GM23248 (cell line): ENCODE measurements around the gene CABP1. TPM values are rescaled to one million over a fixed set of nuclear protein-coding genes. Genes with fewer than 3 reads are reported as not detected.

Experiments
- DNase-seq: peaks from one replicate; pipeline ENCODE4 v3.0.0-alpha.2; 2015
- H2AFZ ChIP-seq: fragments of 200-600 bp; sonication (generic); 2 replicates; pipeline ENCODE4 v1.6.1; 2016; ENCODE audit warnings: antibody characterized with exemption
- H3F3A ChIP-seq: fragments of 200-600 bp; sonication (generic); 2 replicates; pipeline ENCODE4 v1.6.1; 2016; ENCODE audit warnings: mild to moderate bottlenecking, antibody characterized with exemption, mixed run types; ENCODE audit not compliant: insufficient read depth
- H3K27ac ChIP-seq: fragments of 200-600 bp; sonication (generic); 2 replicates; pipeline ENCODE4 v1.5.1; 2016; ENCODE audit warnings: mild to moderate bottlenecking
- H3K27me3 ChIP-seq: fragments of 200-600 bp; sonication (generic); replicated peaks from 2 replicates; pipeline ENCODE4 v1.6.1; 2016; ENCODE audit warnings: mild to moderate bottlenecking; ENCODE audit not compliant: insufficient read depth
- H3K36me3 ChIP-seq: fragments of 200-600 bp; sonication (generic); 2 replicates; pipeline ENCODE4 v1.6.1; 2016; ENCODE audit warnings: low read depth, mild to moderate bottlenecking
- H3K4me1 ChIP-seq: fragments of 200-600 bp; sonication (generic); 2 replicates; pipeline ENCODE4 v1.6.1; 2016; ENCODE audit warnings: mild to moderate bottlenecking; ENCODE audit not compliant: insufficient read depth
- H3K4me2 ChIP-seq: fragments of 200-600 bp; sonication (generic); one replicate; pipeline ENCODE4 v1.6.1; 2016; ENCODE audit warnings: mild to moderate bottlenecking; ENCODE audit not compliant: unreplicated experiment
- H3K4me3 ChIP-seq: fragments of 200-600 bp; sonication (generic); 2 replicates; pipeline ENCODE4 v1.5.1; 2016; ENCODE audit warnings: mild to moderate bottlenecking
- H3K79me2 ChIP-seq: fragments of 200-600 bp; sonication (generic); 2 replicates; pipeline ENCODE4 v1.6.1; 2016; ENCODE audit warnings: mild to moderate bottlenecking; ENCODE audit not compliant: insufficient read depth
- H3K9ac ChIP-seq: fragments of 200-600 bp; sonication (generic); 2 replicates; pipeline ENCODE4 v1.6.1; 2016; ENCODE audit warnings: mild to moderate bottlenecking
- H3K9me2 ChIP-seq: fragments of 200-600 bp; sonication (generic); 2 replicates; pipeline ENCODE4 v1.6.1; 2016; ENCODE audit warnings: mixed run types, mild to moderate bottlenecking, moderate library complexity; ENCODE audit not compliant: insufficient read depth
- H3K9me3 ChIP-seq: fragments of 200-600 bp; sonication (generic); one replicate; pipeline ENCODE4 v1.6.1; 2017; ENCODE audit warnings: low read depth
- H4K20me1 ChIP-seq: fragments of 200-600 bp; sonication (generic); 2 replicates; pipeline ENCODE4 v1.6.0; 2016; ENCODE audit not compliant: insufficient read depth
- EZH2 ChIP-seq: fragments of 200-600 bp; sonication (generic); IDR thresholded peaks from 2 replicates; pipeline ENCODE4 v1.6.1; 2018; ENCODE audit warnings: antibody characterized with exemption, mild to moderate bottlenecking; ENCODE audit not compliant: insufficient read depth, poor library complexity, severe bottlenecking
- EZH2phosphoT487 ChIP-seq: fragments of 200-600 bp; sonication (generic); IDR thresholded peaks from 2 replicates; pipeline ENCODE4 v1.6.1; 2018; ENCODE audit warnings: antibody characterized with exemption, moderate library complexity, mild to moderate bottlenecking, low read depth; ENCODE audit not compliant: insufficient read depth
- WGBS, 2 experiments: methylation state at CpG; one replicate each; pipeline ENCODE4 v1.1.6; 2015 to 2017; ENCODE audit warnings: low lambda C conversion rate in 2 of 2, low coverage in 1 of 2; ENCODE audit errors: missing lambda C conversion rate in 2 of 2; 5-methylcytosine and 5-hydroxymethylcytosine counted together
- in situ Hi-C: fragments of 300-500 bp; cut with MboI; formaldehyde crosslinking; loops from 2 replicates; pipeline ENCODE4 v1.15.0; 2020
- polyA plus RNA-seq: library from polyadenylated mRNA; unstranded; fragments of >200 nt; fragmentation: Nextera tagmentation; extraction: Ambion mirVana; gene quantifications from 2 replicates; pipeline ENCODE4 v1.2.1, GENCODE V29; 2016
- total RNA-seq: library from RNA; depleted of rRNA; stranded (reverse); fragments of >200 nt; shearing (Covaris generic); gene quantifications from 2 replicates; pipeline ENCODE4 v1.2.3, GENCODE V29; 2014

Gene CABP1
- total and polyA plus RNA-seq, 2 experiments from 2014 or later = not detected

- Histone ChIP-seq H3K9me3 (no peaks in the 10 kb centered on the region), H3F3A (peaks cover 13% of the 10 kb centered on the region), H3K36me3 (peaks cover 2% of the 10 kb centered on the region; the same call in 1 of the 2 replicates), H3K27ac (no peak overlapping the region), H3K4me1 (peaks cover 14% of the 10 kb centered on the region), H3K9me2 (no peaks in the 10 kb centered on the region), H2AFZ (no peak overlapping the region), H3K4me2 (peak overlapping the region; percentile 97), H3K4me3 (peak overlapping the region; percentile 91), H3K79me2 (peaks cover 72% of the 10 kb centered on the region), H3K27me3 (no peaks in the 10 kb centered on the region), H3K9ac (peak overlapping the region; percentile 94), H4K20me1 (0 out of 2 replicates have a peak, but pooled peaks cover 5% of the 10 kb centered on the region)
- WGBS, 2 experiments = 82 to 88% methylated on average over 6 of the region's 6 CpGs
- DNase-seq = no peak
- in situ Hi-C loops = no loop called here
- TF ChIP-seq EZH2 (no peak), EZH2phosphoT487 (no peak)
These were observed 49.1 kb downstream of the CABP1 start for GRCh38 chr12:120689397-120690082.

DNA sequence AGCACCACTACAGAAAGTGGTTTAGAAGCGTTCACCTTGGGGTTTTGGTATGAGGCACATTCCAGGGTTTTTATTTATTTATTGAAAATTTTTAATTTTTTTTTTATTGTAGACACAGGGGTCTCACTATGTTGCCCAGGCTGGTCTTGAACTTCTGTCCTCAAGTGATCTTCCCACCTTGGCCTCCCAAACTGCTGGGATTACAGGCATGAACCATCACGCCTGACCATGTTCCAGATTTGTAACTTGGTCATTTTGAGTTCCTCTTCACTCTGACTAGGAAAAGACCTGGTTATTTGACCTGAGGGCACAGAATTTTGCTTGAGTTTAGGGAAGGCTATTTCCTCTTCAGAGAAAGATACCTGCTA, 49.6 kb downstream of the CABP1 start:
- peaks cover 7% of the 10 kb centered on the region; the same call in 1 of the 2 replicates for H3K36me3 ChIP-seq
- H3K4me3 ChIP-seq = no peak overlapping the region
- H2AFZ ChIP-seq = no peak overlapping the region
- H3K79me2 ChIP-seq = peaks cover 78% of the 10 kb centered on the region
- H3F3A ChIP-seq = 0 out of 2 replicates have a peak, but pooled peaks cover 7% of the 10 kb centered on the region
- no peaks in the 10 kb centered on the region for H3K9me3 ChIP-seq
- no peak overlapping the region for H3K4me2 ChIP-seq
- H3K9ac ChIP-seq = no peak overlapping the region
- no peak for DNase-seq
- H3K4me1 ChIP-seq = peaks cover 14% of the 10 kb centered on the region
- no peak overlapping the region for H3K27ac ChIP-seq
- H3K9me2 ChIP-seq = no peaks in the 10 kb centered on the region
- WGBS, 2 experiments = 76% methylated on average over 2 of the region's 2 CpGs
- no peaks in the 10 kb centered on the region for H3K27me3 ChIP-seq
- TF ChIP-seq EZH2 = no peak
- no peak for TF ChIP-seq EZH2phosphoT487
- 0 out of 2 replicates have a peak, but pooled peaks cover 5% of the 10 kb centered on the region for H4K20me1 ChIP-seq
- in situ Hi-C loops = no loop called here

DNA sequence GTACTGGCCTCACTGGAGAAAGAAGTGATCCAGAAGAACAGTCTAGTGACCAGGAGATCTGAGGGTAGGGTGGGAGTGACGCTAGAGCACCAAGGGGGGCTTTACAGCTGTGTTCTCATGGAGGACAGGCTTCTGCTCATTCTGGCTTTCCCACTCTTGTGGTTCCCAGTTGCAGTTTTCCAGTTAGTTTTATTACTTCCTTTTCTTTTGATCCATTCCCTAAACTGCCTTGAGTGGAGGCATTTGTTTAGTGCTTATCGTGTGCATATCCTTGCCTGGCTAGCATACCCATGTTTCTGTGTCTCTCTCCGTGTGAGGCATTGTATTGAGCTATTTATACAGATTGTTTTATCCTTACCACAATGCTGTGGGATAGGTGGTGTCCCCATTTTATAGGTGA, 50.6 kb downstream of the CABP1 start:
- Histone ChIP-seq H3K27me3 (no peaks in the 10 kb centered on the region), H3K4me3 (no peak overlapping the region), H3F3A (0 out of 2 replicates have a peak, but pooled peaks cover 7% of the 10 kb centered on the region), H3K9me2 (no peaks in the 10 kb centered on the region), H3K27ac (no peak overlapping the region), H3K36me3 (peaks cover 15% of the 10 kb centered on the region; the same call in 1 of the 2 replicates), H3K4me2 (no peak overlapping the region), H2AFZ (no peak overlapping the region), H3K79me2 (peaks cover 81% of the 10 kb centered on the region), H3K4me1 (peaks cover 14% of the 10 kb centered on the region), H4K20me1 (0 out of 2 replicates have a peak, but pooled peaks cover 5% of the 10 kb centered on the region), H3K9me3 (no peaks in the 10 kb centered on the region), H3K9ac (no peak overlapping the region)
- in situ Hi-C loops = no loop called here
- no peak for DNase-seq
- no peak for TF ChIP-seq EZH2phosphoT487
- TF ChIP-seq EZH2 = no peak
- 84 to 86% methylated on average over 3 of the region's 3 CpGs for WGBS, 2 experiments

- DNase-seq = no peak
- Histone ChIP-seq H4K20me1 (0 out of 2 replicates have a peak, but pooled peaks cover 5% of the 10 kb centered on the region), H3K9me2 (no peaks in the 10 kb centered on the region), H3F3A (0 out of 2 replicates have a peak, but pooled peaks cover 7% of the 10 kb centered on the region), H3K4me3 (no peak overlapping the region), H3K79me2 (peaks cover 84% of the 10 kb centered on the region), H3K36me3 (peaks cover 30% of the 10 kb centered on the region), H3K27me3 (no peaks in the 10 kb centered on the region), H3K9me3 (no peaks in the 10 kb centered on the region), H2AFZ (no peak overlapping the region), H3K9ac (no peak overlapping the region), H3K27ac (no peak overlapping the region), H3K4me1 (peaks cover 14% of the 10 kb centered on the region), H3K4me2 (no peak overlapping the region)
- in situ Hi-C loops = no loop called here
- TF ChIP-seq EZH2 = no peak
- no peak for TF ChIP-seq EZH2phosphoT487
- 90 to 91% methylated on average over 11 of the region's 11 CpGs for WGBS, 2 experiments
These were observed 52.2 kb downstream of the CABP1 start for GRCh38 chr12:120692524-120693033.
